Activated effector memory CD4-positive, alpha-beta T cell treated with anti-CD3 and anti-CD28 coated beads, Interleukin-2, amount 50 U/mL, for 16 hours (primary cell): ENCODE measurements around the gene PRDX6.
"Not testable (repeated sequence)": the region's sequence is repeated elsewhere in the genome, so short reads cannot be mapped to it uniquely, and the experiment has no call there.

Source experiments
- DNase-seq: peaks from one replicate; pipeline ENCODE4 v3.0.0-alpha.2; 2020

Gene PRDX6

DNA sequence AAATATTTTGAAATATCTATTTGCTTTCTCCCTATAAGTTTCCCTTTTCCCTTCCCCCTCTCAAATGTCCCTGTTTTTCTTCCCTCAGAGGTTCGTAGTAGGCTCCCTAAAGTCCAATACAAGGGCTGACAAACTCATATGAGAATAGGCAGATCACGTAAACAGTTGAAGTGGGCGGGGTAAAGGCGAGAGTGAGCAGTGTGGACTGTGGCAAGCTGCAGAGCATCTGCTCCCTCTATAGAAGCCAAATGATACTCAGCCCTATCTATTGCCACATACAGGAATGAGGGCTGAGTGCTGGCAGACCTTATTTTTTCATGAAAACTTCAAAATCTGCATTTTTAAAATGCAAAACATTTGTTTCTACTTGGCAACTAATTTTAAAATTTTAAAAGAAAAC lies 26.3 kb downstream of the PRDX6 start:
- DNase-seq: no peak

DNA sequence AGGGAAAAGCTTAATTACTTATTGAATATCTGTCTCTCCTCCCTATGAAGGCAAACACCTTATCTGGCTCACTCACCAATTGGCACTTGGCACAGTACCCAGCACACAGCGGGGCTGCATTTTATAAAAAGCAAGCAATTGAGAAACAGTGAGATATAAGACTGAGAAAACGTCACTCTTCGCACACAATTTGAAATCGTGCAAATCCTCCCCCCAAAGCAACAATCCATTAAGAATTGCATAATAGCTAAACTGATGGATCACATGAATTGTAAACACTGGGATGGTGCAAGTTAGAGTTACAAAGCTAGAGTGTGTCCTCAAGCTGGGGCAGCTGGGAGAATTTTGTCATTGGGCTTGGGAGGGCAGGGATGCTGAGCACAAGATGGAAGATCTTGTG lies 27.1 kb downstream of the PRDX6 start:
- DNase-seq: no peak

DNA sequence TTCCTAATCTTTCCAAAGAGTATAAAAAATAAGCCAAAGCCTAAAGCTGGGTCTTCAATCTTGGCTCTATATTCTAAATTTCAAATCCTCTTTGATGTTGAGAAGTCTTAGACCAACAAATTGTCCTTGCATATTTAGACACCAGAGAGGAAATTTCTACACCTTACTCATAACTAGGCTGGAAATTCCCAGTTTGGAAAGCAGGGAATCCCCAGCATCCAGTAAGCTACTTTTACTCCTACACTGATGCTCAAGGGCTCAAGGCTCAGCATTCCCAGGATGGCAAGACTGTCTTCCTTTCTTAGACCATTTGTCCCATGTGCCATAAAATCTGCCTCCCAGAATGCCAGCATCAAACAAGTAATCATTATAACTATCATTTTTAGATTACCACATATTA lies 28.3 kb downstream of the PRDX6 start:
- DNase-seq: no peak

DNA sequence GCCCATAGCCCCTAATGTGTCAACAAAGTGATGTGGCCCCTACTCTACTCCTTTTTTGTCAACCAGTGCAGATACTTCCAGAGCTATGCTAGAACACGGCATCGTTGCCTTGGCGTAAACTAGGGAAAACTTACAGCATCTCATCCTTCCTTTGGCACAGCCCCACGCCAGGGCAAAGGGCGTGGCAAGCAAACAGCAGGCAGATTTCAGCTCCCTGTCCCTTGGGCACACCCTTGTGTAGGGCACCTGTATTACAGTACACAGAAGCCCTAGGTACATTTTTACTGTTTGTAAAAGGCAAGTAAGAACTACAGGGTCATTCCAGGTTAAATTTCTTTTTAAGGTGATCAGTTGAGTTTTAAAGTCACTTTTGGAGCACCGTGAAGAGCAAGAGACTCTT lies 29.3 kb downstream of the PRDX6 start:
- no peak for DNase-seq

DNA sequence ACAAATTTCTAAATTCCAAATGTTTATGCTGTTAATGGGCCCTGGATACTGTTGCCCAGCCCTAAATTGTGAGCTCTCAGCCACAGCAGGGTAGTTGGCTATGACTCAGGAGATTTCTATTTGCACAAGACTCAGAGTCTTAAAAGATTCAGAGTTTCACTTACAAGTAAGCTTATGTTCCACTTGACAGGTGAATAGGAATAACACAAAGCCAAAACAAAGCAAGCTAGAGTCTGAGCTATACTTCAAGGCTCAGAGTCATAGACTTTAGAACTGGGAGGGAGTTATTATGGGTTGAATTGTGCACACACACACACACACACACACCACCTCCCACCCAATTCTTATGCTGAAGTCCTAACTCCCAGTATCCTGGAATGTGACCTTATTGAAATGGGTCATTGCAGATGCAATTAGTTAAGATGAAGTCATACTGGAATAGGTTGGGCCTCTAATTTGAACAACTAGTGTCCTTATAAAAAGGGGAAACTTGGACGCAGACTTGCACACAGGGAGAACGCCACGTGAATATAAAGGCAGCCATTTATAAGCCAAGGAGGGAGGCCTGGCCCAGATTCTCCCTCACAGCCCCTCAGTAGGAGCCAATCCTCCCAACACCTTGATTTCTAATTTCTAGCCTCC lies 30.2 kb downstream of the PRDX6 start:
- no peak for DNase-seq

DNA sequence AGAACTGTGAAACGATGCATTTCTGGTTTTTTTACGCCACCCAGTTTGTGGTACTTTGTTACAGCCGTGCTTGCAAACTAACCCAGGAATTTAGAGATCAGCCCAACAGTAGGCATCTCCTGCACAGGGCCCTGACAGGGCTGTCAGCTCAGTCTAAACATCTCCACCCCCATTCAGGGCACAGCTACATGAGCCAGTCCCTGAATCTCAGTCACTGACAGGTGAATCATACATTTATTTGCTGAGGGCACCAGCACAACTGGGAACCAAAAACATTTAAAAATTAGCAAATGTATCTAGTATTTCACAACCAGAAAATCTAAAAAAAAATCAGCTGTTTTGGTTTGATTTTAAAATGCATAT lies 30.7 kb downstream of the PRDX6 start:
- no peak for DNase-seq

DNA sequence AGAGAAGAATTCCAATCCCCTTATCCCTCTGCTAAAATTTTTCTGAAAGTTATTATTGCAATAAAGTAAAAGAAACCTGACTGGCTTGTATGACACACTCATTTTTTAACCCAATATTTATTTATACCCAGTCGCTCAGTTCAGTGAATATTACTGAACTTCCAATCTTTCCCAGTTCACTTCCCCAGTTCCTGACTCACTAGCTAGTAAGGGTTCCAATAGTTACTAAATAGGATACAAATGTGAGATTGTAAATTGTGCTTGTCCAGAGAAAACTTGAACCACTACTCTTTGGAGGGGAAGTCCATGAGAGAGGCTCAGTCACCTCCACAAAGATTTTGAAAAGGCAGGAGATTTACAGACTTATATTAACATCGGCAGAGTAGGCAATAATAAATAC lies 31.4 kb downstream of the PRDX6 start:
- DNase-seq: no peak

DNA sequence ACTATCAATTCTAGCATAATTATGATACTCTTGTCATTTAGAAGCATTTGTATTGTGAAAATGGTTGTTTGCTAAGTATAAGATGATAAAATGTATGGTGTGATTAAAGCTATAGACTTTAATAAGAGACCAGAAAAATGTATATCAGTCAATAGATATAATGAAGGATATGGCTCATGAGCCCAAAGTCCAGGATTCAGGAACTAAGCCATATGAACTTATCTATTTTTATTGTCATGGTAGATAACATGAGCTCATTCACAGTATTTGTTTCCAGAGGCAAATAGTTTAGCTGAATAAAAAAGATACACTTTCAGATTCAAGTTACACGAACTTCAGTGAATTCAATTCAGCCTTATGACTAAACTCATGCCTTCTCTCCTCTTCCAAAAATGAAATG lies 32.7 kb downstream of the PRDX6 start:
- DNase-seq: no peak

DNA sequence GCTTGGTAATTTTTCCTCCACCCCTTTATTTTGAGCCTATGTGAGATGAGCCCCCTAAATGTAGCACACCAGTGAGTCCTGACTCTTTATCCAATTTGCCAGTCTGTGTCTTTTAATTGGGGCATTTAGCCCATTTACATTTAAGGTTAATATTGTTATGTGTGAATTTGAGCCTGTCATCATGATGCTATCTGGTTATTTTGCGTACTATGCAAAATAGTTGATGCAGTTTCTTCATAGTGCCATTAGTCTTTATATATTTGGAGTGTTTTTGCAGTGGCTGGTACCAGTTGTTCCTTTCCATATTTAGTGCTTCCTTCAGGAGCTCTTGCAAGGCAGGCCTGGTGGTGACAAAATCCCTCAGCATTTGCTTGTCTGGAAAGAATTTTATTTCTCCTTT lies 37.4 kb downstream of the PRDX6 start:
- not testable (repeated sequence) for DNase-seq

DNA sequence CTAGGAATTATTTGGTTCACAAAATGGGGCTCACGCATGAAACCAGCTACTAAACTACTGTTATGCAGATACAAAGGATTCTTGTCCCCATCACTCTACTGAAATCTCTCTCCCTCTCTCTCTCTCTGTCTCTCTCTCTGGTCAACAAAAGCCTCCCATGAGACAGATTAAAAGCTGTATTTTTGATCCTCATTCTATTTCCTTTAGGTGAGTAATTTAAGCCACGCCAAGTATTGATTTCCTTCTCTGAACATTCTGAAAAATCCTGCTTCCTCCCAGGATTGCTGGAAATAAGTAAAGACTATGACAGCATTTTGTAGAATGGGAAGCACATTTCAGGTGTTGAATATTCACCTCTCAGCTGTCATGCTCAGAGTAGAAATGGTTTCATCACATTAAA lies 43.7 kb downstream of the PRDX6 start:
- no peak for DNase-seq

DNA sequence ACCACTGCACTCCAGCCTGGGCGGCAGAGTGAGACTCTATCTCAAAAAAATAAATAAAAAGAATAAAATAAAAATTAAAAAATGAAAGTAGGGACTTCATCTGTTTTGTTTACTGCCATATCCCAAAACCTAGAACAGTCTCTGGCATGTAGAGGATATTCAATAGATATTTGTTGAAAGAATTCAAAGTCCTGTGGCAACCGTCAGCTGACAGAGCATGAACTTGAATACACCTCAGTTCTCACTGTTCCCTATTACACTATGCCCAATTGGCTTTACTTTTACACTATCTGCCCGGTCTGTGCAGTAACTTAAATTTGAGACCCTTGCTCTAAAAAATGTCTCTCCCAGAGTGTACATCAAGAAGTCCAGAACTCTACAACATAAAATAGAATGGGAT lies 46.2 kb downstream of the PRDX6 start:
- no peak for DNase-seq

DNA sequence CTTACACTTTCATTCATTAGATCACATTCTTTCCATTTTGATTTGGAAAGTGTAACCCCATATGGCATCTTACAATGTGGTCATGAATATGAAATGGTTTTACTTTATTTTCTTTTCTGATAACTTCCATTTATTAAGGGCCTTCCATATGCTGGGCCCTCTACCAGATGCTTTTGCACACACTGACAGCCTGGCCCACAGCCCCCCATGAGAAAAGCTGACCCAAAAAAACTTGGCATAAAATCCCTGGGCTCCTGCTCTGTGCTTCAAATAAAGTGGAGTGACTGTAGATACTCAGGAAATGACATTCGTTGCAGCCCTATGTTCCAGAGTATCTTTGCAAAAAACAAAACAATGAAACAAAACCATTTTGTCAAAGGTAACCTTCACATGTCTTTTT lies 48.8 kb downstream of the PRDX6 start:
- no peak for DNase-seq

DNA sequence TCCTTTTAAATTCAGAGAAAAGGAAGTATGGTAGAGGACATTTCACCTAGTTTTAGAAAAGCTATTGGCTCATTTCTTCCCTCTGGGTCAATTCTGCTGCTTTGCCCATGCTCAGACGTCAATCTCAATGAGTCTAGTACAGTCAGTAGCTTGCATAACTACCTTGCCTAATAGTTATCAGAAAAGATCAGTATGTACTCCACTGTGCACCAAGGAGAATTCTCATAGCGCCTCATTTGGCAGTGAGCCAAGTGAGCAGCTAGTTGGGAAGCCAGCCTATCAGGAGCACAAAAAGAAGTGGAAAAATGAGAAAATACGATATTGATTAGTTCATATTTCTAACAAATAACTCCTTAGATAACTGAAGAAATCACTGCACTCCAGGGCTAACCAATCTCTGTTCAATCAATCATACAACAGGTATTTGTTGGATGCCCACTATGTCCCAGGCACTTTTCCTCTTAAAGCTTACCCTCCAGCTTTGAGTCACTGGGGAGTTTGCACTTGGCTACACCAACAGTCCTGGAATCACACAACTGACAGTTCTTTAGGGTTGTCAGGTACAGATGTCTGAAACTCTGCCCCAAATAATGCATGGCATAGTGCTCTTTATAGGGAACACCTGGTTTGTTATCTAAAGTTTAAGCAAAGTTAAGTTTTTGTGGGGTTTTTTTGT lies 50.2 kb downstream of the PRDX6 start:
- no peak for DNase-seq

DNA sequence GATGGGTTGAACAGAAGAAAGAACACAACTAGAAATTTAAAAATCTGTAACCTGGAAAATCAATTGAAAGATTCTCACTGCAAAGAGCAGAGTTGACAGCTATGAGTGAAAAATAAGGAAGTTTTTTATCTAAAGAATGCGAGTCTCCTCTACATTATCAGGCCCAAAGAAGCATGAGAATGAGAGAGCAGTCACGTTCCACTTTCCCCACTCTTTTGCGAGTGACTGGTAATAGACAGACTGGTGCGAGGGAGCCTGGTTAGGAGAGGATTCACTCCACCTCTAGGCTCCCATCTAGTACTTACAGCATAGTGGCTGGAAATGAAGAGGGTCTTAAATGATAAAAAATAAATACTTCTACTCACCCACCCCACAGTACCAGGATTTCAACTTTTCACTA lies 52.0 kb downstream of the PRDX6 start:
- no peak for DNase-seq

DNA sequence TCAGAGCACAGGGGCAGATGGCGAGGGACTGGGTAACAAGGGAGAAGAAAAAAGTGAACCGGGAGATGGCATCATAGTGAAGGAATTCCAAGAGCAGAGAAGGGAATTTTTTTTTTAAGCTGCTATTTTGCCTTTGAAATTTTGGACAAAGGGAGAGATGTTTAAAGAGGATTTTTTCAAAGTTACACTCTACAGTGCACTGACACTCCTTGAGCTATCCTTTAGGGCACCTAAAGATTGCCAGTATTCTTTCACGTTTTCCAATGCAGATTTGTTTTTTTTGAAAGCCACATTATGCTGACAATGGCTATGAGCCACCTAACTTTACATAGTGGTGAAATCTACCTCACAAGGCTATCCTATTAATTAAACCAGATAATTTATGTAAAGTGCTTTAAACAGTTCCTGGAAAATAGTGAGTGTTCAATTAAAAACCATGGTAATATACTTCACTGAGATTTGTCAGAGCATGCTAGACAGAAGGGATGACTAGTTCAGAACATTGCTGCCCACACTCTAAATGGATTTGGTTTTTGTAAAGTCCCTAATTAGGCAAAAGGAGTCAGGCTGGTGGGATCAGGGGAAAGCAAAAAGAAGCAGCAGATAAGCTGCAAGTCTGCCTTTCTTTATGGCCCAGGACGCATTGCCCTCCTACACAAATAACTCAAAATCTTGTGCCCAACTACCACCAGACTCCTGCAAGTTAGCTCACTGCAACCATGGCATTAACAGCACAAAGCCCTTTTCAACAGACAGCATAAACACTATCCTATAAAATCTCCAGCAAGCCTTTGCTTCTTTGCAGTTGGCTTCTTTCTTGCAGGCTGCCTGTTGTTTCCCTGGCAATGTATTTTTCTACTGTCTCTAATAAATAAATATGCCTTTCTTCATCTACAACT lies 53.9 kb downstream of the PRDX6 start:
- no peak for DNase-seq

DNA sequence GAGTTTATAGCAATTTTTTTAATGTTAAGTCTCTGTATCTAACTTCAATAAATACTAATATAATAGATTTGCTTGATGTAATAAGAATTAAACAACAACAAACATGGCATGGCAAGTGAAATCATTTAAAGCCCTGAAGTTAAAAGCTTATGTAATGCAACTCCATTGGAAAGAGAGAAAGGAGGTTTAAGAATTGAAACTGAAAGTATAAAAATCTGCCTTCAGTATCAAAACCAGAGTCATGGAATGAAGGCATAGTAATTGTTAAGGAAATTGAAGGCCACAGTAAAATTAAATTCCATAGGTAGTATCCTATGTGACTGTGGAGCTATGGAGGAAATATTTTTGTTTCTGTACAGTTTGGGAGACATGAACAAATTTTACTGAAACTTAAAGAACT lies 55.1 kb downstream of the PRDX6 start:
- no peak for DNase-seq

DNA sequence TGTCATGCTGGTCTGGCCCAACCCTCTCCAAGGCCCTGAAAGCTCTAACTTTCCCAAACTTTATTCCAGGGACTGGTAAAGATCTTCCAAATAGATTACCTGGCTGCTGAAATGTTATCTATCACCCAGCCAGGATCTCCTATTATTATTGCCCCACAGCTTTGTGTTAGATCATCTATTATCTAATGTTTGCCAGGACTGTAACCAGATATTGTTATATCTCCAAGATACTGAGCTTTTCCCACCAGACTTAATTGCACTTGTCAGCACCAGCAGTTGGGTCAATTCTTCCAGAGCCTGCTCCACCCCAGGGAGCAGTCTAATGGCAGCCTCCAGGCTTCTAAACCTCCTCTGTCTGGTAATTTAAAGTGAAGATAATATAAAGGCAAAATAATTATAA lies 59.1 kb downstream of the PRDX6 start:
- DNase-seq: no peak
